Measurements from ENCODE around the gene ENG. TPM values are rescaled to one million over a fixed set of nuclear protein-coding genes. Genes with fewer than 3 reads are reported as not detected.

ENG gene
- total and polyA plus RNA-seq, 8 donors, result 4.0 to 58.5 (median 25.2) TPM

DNA sequence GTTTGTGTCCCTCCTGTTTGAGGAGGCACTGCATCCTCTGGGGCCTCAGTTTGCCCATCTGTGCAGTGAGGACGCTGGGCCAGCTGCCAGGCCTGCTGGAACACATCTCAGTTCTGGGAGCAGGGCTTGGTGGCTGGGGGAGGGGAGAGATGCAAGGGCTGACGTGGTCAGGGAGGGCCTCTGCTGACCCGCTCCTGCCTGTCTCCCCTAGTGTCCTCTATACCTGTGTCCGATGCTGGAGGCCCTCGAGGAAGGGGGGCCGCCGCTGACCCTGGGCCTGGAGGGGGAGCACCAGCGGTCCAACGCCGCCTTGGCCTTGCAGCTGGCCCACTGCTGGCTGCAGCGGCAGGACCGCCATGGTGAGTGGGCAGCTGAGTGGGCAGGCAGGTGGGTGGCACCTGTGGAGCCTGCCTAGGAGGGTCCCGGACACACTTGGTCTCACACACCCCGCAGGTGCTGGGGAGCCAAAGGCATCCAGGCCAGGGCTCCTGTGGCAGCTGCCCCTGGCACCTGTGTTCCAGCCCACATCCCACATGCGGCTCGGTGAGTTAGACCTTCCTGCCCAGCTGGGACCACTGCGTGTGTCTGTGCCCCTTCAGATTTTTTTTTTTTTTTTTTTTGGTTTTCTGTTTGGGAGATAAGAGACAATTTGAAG, 46.0 kb downstream of the ENG start:
- H3K4me1 ChIP-seq, result peaks cover 20 to 47% (median 33%) of the 10 kb centered on the region in 4 donors
- peaks cover 57 to 86% (median 79%) of the 10 kb centered on the region in 4 donors for H3K36me3 ChIP-seq
- no peak for DNase-seq
- TF ChIP-seq, protein P1, sequence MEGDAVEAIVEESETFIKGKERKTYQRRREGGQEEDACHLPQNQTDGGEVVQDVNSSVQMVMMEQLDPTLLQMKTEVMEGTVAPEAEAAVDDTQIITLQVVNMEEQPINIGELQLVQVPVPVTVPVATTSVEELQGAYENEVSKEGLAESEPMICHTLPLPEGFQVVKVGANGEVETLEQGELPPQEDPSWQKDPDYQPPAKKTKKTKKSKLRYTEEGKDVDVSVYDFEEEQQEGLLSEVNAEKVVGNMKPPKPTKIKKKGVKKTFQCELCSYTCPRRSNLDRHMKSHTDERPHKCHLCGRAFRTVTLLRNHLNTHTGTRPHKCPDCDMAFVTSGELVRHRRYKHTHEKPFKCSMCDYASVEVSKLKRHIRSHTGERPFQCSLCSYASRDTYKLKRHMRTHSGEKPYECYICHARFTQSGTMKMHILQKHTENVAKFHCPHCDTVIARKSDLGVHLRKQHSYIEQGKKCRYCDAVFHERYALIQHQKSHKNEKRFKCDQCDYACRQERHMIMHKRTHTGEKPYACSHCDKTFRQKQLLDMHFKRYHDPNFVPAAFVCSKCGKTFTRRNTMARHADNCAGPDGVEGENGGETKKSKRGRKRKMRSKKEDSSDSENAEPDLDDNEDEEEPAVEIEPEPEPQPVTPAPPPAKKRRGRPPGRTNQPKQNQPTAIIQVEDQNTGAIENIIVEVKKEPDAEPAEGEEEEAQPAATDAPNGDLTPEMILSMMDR (IDR thresholded peaks at IDR 0.05), result no peak
- H3K27ac ChIP-seq, result no peak overlapping the region
- H3K9me3 ChIP-seq, result no peaks in the 10 kb centered on the region
- WGBS, 5 donors, result 88 to 93% (median 92%) methylated on average over 14 to 17 of the region's 17 CpGs
- intact Hi-C loops (cut with DNase I; ENCODE audit: low total_unique reads), result loop anchor here (10.0 kb wide), 1 partner anchor 56 kb away; no protein-coding TSS in a partner anchor
- H3K4me3 ChIP-seq, result no peak overlapping the region
- H3K27me3 ChIP-seq, result no peaks in the 10 kb centered on the region

DNA sequence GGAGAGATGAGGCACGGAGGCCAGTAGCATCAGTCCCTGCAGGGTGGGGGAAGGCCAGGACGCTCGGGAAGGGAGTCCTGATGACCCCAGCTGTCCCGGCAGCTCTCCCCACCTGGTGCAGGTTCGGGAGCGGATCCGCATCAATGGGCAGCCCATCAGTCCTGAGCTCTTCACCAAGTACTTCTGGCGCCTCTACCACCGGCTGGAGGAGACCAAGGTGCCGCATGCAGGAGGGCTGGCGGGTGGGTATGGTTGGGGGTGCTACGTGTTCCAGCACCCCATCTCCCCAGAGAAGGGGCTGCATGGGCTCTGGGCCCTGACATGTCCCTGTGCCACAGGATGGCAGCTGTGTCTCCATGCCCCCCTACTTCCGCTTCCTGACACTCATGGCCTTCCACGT, 47.6 kb downstream of the ENG start:
- no peaks in the 10 kb centered on the region for H3K27me3 ChIP-seq
- peaks cover 26 to 57% (median 42%) of the 10 kb centered on the region in 4 donors for H3K4me1 ChIP-seq
- peaks cover 45 to 70% (median 63%) of the 10 kb centered on the region in 4 donors for H3K36me3 ChIP-seq
- no peak overlapping the region for H3K4me3 ChIP-seq
- no peaks in the 10 kb centered on the region for H3K9me3 ChIP-seq
- TF ChIP-seq POLR2AphosphoS5 (IDR thresholded peaks at IDR 0.05) (no peak), POLR2A (IDR thresholded peaks at IDR 0.05) (no peak), EP300 (IDR thresholded peaks at IDR 0.05) (no peak)
- TF ChIP-seq, protein P1 (IDR thresholded peaks at IDR 0.05), result no peak
- peak in 1 of 2 donors; percentile 1 for DNase-seq
- 92 to 96% (median 95%) methylated on average over 6 to 14 of the region's 14 CpGs for WGBS, 5 donors
- intact Hi-C loops (cut with DNase I; ENCODE audit: low total_unique reads), result loop anchor here (10.0 kb wide), 1 partner anchor 58 kb away; no protein-coding TSS in a partner anchor
- H3K27ac ChIP-seq, result no peak overlapping the region

DNA sequence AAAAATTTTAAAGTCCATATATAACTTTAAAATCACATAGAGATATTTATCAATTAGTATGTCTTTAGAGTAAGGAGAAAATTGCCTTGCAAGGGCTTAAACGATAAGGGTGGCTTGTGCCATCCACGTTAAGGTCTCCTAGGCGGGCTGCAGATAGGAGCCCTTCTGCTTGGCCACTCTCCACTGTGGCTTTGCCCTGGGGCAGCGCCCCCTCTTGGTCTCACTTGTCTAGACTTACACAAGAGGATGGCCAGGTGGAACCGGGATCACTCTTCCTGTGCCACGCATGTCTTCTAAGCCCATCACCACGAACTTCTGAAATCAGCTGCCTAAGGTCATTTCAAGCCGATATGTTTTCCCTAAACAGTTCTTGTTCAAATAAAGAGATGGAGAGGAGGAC, 48.8 kb downstream of the ENG start:
- Histone ChIP-seq H3K36me3 (peaks cover 35 to 58% (median 51%) of the 10 kb centered on the region in 4 donors), H3K4me1 (peaks cover 34 to 66% (median 46%) of the 10 kb centered on the region in 4 donors), H3K4me3 (no peak overlapping the region), H3K27ac (no peak overlapping the region), H3K9me3 (no peaks in the 10 kb centered on the region), H3K27me3 (no peaks in the 10 kb centered on the region)
- WGBS, 5 donors, result 68 to 86% (median 76%) methylated on average over 8 of the region's 8 CpGs
- no peak for DNase-seq
- intact Hi-C loops (cut with DNase I; ENCODE audit: low total_unique reads), result loop anchor here (10.0 kb wide), 1 partner anchor 59 kb away; no protein-coding TSS in a partner anchor
- TF ChIP-seq POLR2A (IDR thresholded peaks at IDR 0.05), result no peak
- TF ChIP-seq EP300 (IDR thresholded peaks at IDR 0.05), result no peak
- TF ChIP-seq POLR2AphosphoS5 (IDR thresholded peaks at IDR 0.05), result no peak
- TF ChIP-seq, protein P1 (IDR thresholded peaks at IDR 0.05), result no peak

DNA sequence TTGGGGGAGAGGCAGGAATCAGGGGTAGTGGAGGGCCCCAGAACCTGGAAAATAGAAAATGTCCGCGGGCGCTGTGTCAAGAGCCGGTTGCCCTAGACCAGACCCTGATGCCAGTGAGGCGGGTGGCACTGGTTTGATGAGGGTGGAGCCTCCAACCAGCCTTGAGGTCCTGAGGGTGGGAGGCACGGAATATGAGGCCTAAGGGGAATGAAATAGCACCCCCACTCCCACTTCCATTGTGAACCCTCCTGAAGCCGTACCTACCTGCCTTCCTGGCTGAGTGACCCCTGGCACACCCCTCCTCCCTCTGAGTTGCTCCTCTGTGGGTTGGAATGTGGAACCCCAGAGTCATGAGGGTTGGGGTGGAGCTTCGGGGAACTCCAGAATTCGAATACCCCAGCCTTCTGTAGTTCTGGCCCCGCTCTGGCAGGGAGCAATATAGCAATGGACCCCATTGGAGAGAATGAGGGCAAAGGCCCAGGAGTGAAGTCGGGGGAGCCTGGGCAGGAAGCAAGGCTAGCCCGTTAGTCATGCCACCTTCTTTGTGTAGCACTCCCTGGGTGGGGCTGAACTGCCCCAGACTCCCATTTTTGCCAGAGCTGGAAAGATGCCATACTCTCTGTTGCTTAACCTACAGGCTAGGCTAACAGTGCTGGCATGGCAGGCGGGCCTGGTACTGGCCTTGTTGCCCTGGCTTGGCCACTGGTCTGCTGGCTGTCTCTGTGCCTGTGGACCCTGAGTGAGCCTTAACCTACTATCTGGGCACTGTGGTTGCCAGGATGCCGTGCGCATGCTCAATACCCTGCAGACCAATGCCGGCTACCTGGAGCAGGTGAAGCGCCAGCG, 50.7 kb downstream of the ENG start:
- H3K36me3 ChIP-seq, result peaks cover 30 to 41% (median 35%) of the 10 kb centered on the region in 4 donors
- intact Hi-C loops (cut with DNase I; ENCODE audit: low total_unique reads), result loop anchor here (10.0 kb wide), 1 partner anchor 61 kb away; no protein-coding TSS in a partner anchor
- WGBS, 5 donors, result 32 to 47% (median 37%) methylated on average over 18 of the region's 18 CpGs
- peak overlapping the region; percentile 54 to 72 (median 58) for H3K4me3 ChIP-seq
- H3K27ac ChIP-seq, result peak overlapping the region; percentile 93 to 99 (median 96)
- DNase-seq, result peak; percentile 53 to 74
- TF ChIP-seq POLR2AphosphoS5 (IDR thresholded peaks at IDR 0.05), result peak in 2 of 3 donors; percentile 25 to 70
- TF ChIP-seq, protein P1 (IDR thresholded peaks at IDR 0.05), result no peak
- TF ChIP-seq POLR2A (IDR thresholded peaks at IDR 0.05), result peak in 1 of 4 donors; percentile 8
- no peak for TF ChIP-seq EP300 (IDR thresholded peaks at IDR 0.05)
- H3K27me3 ChIP-seq, result no peaks in the 10 kb centered on the region
- peaks cover 27 to 55% (median 33%) of the 10 kb centered on the region in 4 donors for H3K4me1 ChIP-seq
- H3K9me3 ChIP-seq, result no peaks in the 10 kb centered on the region

Data from stomach (tissue), 9 donors.